ENCODE measurements around the gene UBE2K.

UBE2K gene

DNA sequence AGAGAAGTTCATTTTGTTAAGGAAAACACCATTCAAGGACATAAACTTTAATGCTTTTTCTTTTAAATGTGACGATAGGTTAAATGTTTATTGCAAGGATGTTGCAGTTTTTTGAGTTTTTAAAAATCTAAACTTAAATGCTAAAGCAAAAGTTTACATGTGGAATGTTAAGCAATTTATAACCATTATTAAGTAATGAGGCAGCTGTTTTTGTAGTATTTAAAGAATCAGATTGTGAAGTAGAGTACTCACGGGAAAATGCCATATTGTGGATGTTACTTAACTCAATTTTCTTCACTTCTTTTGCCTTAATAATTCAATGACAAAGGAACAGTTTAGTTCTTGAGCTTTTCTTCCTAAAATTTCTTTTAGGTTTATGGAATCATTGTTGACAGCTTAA is 43.5 kb downstream of the UBE2K start:
- DNase-seq (ENCODE audit: insufficient read length, low spot score) (no peak), FAIRE-seq (peak; percentile 44)
- TF ChIP-seq CTCF (IDR thresholded peaks at IDR 0.05; ENCODE audit: insufficient read depth, missing control alignments) = no peak

DNA sequence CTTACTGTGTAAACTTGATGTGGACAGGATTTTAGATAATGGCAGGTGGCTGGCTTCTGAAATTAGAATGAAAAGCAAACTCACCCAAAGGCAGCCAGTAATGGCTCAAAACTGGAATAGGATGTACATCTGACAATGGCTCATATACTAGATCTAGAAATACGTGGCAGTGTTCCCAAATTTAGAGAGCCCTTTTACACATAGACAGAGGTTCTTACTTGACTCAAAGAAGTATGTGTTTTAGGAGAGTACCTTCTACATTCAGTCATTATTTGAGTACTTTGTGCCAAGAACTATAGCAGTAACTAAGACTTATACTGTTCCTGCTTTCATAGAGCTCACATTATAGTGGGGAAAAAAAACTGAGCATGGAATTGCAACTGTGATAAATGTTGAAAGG is 48.0 kb downstream of the UBE2K start:
- DNase-seq (ENCODE audit: insufficient read length, low spot score) = no peak
- no peak for TF ChIP-seq CTCF (IDR thresholded peaks at IDR 0.05; ENCODE audit: insufficient read depth, missing control alignments)
- FAIRE-seq = no peak

DNA sequence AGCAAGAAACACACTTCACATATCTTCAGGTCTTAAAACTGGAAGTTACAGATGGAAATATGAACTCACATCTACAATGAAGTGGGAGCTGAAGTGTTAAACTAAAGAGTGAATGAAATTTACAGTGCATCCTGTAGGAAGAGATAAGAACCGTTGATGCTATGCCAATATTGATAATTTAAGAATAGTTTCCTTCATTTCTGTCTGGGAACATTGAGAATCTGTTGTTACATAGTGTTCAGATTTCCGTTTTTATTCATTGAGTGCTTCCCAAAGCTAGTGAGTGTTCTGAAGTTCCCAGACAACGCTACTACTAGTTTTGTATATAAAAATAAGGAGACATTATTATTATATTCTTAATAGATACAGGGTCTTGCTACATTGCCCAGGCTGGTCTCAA is 52.3 kb downstream of the UBE2K start:
- no peak for DNase-seq (ENCODE audit: insufficient read length, low spot score)
- FAIRE-seq = no peak
- TF ChIP-seq CTCF (IDR thresholded peaks at IDR 0.05; ENCODE audit: insufficient read depth, missing control alignments) = no peak

GRCh38 chr4:39754309-39754708 is 56.4 kb downstream of the UBE2K start:
- no peak for TF ChIP-seq CTCF (IDR thresholded peaks at IDR 0.05; ENCODE audit: insufficient read depth, missing control alignments)
- DNase-seq (ENCODE audit: insufficient read length, low spot score) = no peak
- FAIRE-seq = no peak

DNA sequence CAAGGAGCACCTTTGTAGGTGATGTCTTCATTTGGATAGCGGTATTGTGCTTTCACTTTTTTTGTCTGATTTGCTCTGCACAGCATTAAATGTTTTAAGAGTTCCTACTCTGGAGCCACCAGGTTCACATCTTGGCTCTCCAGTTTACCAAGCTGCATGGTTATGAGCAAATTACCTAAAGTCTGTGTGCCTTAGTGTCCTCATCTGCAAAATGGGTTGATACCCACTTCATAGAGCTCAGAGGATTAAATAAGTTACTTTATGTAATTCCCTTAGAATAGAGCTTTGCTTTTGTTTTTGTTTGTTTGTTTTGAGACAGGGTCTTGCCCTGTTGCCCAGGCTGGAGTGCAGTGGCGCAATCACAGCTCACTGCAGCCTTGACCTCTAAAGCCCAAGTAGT is 58.2 kb downstream of the UBE2K start:
- DNase-seq (ENCODE audit: insufficient read length, low spot score) (no peak), FAIRE-seq (no peak)
- no peak for TF ChIP-seq CTCF (IDR thresholded peaks at IDR 0.05; ENCODE audit: insufficient read depth, missing control alignments)

DNA sequence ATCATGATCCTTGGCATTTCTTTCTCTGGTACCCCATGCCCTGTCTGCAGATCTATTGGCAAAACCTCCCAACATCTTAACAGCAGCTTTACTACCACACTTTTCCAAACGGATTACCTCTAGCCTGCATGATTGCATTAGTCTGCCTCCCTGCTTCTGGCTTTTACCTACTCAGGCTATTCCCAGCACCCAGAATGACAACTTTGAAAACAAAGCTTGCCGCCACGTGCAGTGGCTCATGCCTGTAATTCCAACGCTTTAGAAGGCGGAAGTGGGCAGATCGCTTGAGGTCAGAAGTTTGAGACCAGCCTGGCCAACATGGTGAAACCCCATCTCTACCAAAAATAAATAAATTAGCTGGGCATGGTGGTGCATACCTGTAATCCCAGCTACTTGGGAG is 60.2 kb downstream of the UBE2K start:
- DNase-seq (ENCODE audit: insufficient read length, low spot score) (no peak), FAIRE-seq (no peak)
- TF ChIP-seq CTCF (IDR thresholded peaks at IDR 0.05; ENCODE audit: insufficient read depth, missing control alignments) = no peak

GRCh38 chr4:39759569-39759968 is 61.6 kb downstream of the UBE2K start:
- FAIRE-seq = no peak
- no peak for TF ChIP-seq CTCF (IDR thresholded peaks at IDR 0.05; ENCODE audit: insufficient read depth, missing control alignments)
- no peak for DNase-seq (ENCODE audit: insufficient read length, low spot score)

All from D721Med (cell line).